GM21447 (cell line): ENCODE measurements around the gene STAC3.
"Not testable (repeated sequence)": the region's sequence is repeated elsewhere in the genome, so short reads cannot be mapped to it uniquely, and the experiment has no call there.

ENCODE experiments used
- ATAC-seq: cut with Tn5 transposase; IDR thresholded peaks from one replicate; pipeline ENCODE4 v1.9.1; 2021; ENCODE audit not compliant: unreplicated experiment

The STAC3 gene

DNA sequence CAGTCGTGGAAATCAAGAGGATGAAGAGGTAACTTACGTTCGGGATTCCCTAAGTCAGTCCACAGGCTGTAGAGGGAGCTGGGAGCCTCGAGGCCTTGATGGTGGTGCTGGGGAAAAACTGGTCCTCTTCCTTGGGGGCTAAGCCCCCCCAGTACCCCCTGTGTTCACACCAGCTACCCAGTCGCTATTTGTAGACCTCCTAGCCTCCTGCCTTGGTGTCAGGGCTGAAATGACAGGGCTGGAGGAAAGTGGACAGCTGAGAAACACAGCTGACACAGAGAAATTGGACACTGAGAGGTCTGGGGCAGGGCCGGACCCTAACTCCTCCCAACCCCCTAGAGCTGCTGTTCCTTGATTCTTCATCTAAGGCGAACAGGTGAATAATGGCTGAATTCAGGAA is at the start of gene STAC3:
Gene STAC3, minus strand, starts transcription at position 232 of the 400 bp plus-strand sequence. CDS start 1,551 bp downstream, outside the sequence.
- no peak for ATAC-seq

GRCh38 chr12:57299514-57300016 is 48.6 kb upstream of the STAC3 start:
- ATAC-seq: no peak

- no peak for ATAC-seq
These were observed 45.3 kb upstream of the STAC3 start for GRCh38 chr12:57296291-57296690.

DNA sequence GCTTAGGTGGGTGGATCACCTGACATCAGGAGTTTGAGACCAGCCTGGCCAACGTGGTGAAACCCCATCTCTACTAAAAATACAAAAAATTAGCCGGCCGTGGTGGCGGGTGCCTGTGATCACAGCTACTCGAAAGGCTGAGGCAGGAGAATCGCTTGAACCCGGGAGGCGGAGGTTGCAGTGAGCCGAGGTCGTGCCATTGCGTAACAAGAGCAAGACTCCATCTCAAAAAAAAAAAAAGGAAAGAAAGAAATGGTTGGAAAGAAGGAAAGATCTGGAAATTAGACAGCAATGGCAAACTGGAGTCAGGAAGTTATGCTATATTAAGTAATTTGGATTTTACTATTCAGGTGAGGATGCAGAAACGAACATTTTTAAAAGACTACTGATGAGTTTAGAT is 31.1 kb upstream of the STAC3 start:
- ATAC-seq: not testable (repeated sequence)

GRCh38 chr12:57280211-57281062 is 29.4 kb upstream of the STAC3 start:
- ATAC-seq: peak; percentile 98

- no peak for ATAC-seq
These were observed 27.7 kb upstream of the STAC3 start for GRCh38 chr12:57278465-57279381.

DNA sequence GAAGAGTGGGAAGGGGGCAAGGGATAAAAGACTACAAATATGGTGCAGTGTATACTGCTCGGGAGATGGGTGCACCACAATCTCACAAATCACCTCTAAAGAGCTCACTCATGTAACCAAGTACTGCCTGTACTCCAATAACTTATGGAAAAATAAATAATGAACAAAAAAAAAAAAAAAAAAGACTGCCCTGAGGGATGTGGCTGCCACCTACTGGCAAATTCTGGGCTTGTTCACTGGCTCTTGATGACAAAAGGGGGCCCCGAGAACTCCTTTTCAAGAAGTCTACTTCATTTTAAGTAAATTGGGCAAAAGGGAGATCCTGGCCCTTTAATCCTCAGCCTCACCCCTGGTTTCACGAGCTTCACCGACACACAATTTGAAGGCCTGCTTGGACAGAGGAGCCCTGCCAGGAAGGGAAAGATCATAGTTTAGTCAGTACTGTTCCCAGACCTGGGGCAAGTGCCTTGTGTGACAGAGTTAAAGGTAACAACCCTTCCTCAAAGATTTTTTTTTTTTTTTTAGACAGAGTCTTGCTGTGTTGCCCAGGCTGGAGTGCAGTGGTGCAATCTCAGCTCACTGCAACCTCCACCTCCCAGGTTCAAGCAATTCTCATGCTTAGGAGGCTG is 26.1 kb upstream of the STAC3 start:
- ATAC-seq: no peak

GRCh38 chr12:57276233-57276632 is 25.2 kb upstream of the STAC3 start:
- not testable (repeated sequence) for ATAC-seq

GRCh38 chr12:57273516-57273915 is 22.5 kb upstream of the STAC3 start:
- ATAC-seq: no peak

GRCh38 chr12:57272337-57273151 is 21.6 kb upstream of the STAC3 start:
- no peak for ATAC-seq

DNA sequence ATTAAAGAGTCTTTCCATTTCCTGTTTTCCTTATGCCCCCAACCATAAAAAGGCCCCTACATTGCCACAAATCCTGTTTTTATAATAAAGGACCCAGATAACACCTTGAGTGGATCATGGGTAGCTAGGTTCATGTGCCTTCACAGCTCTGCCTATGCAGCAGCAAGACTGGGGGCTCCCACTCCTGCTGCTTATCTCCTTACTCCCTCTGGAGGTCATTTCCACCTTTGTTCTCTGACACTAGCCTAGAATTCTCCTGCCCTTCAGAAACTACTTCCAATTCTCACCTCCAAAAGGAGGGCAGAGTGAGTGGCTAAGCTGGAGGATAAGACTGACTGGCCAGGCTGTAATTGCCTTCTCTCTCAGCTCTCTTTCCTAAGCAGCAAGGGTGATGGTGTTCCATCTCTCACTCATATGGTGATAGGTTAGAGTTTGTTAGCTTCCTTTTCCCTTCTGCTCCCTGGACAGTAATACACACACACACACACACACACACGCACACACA is 20.0 kb upstream of the STAC3 start:
- ATAC-seq: no peak

DNA sequence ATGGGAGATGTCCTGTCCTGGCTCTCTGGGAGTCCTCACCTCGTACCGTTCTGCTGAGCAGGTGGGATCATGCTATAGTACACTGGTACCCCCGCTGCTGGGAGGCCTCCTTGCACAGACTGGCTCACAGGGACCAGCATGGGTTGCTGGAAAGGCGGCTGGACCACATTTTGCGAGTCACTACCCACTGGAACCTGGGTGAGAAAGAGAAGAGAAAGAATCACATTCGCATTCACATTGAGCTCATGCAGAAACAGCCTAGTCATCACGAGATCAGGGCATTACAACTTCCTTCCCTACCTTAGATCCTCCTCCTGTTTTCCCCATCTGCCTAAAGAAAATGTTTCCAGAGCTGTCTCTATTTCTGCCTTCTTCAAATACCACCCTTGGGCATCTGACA is 17.3 kb upstream of the STAC3 start:
- ATAC-seq: no peak

DNA sequence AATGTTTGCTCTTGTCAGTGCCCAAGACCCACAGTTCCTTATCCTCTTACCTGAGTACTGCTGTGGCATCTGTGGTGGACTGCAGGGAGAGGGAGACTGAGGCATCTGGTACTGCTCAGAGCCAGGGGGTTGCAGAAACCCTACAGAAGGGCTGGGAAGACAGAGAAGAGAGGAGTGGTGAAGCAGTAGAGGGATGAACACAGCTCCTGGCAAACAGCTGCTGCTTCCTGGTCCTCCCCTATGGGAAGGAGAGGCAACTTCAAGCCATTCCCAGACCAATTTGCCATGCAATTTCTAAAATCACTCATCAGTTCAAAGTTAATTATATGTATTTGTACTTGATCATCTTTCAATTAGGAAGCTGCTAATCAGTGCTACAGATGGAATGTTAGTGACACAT is 15.7 kb upstream of the STAC3 start:
- ATAC-seq: no peak

DNA sequence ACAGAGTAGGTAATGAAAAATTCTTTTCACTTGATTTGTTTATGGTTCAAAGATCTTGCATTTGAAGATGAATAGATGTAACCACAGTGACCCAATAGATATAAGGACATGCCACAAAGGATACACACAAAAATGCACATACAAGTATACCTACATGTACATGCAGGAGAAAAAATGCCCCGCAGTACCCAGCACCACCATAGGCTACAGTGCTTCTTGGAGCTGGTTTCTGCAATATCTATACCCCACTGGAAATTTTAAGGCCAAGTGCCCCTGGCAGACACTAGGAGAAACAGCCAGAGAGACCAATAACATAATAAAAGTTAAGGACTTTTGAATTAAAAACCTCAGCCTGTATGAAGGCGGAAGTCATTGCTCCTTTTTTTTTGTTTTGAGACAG is 12.1 kb upstream of the STAC3 start:
- ATAC-seq: no peak

- no peak for ATAC-seq
These were observed 11.3 kb upstream of the STAC3 start for GRCh38 chr12:57262126-57262822.

GRCh38 chr12:57261428-57261865 is 10.5 kb upstream of the STAC3 start:
- ATAC-seq: no peak

DNA sequence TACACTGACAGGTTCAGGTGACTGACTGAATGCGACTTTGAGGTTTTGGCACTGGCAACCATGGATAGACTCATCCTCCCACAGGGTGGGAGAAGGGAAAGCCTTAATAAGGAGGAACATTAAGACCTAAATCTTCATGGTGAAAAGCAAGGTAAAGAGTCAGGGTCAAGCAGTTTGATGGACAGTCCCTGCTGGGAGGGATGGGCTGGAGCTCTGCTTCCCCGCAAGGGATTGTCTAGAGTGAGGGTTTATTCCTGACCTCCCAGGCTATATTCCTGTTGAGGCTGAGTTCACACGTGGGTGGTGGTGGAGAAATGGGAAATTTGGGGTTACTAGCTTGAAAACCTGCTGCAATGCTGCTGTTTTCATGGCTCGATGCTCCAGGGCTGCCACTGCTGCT is 9.4 kb upstream of the STAC3 start:
- ATAC-seq: no peak

- ATAC-seq: no peak
These were observed 8.3 kb upstream of the STAC3 start for GRCh38 chr12:57258977-57259970.
